GM21360 (cell line): ENCODE measurements around the gene FBRS.
"Not testable (repeated sequence)": the region's sequence is repeated elsewhere in the genome, so short reads cannot be mapped to it uniquely, and the experiment has no call there.

ENCODE experiments used
- ATAC-seq: cut with Tn5 transposase; IDR thresholded peaks from one replicate; pipeline ENCODE4 v1.9.1; 2021; ENCODE audit warnings: mild to moderate bottlenecking, moderate library complexity; ENCODE audit not compliant: unreplicated experiment

FBRS gene

GRCh38 chr16:30697264-30698138, 39.3 kb downstream of the FBRS start:
- peak; percentile 75 for ATAC-seq

GRCh38 chr16:30698139-30698815, 40.0 kb downstream of the FBRS start:
- ATAC-seq, result peak; percentile 48

GRCh38 chr16:30698816-30699614, 40.8 kb downstream of the FBRS start, which contains the start of gene SRCAP:
TSS of gene SRCAP (plus strand) at chr16:30699171. CDS start at chr16:30700825, 1,654 bp downstream.
- ATAC-seq, result peak; percentile 23

GRCh38 chr16:30699615-30700099, 41.4 kb downstream of the FBRS start:
- no peak for ATAC-seq

- ATAC-seq, result no peak
Measured at GRCh38 chr16:30700491-30700890, 42.3 kb downstream of the FBRS start.

- no peak for ATAC-seq
Measured at GRCh38 chr16:30700971-30701370, 42.7 kb downstream of the FBRS start.

GRCh38 chr16:30703071-30703470, 44.8 kb downstream of the FBRS start:
- ATAC-seq, result not testable (repeated sequence)

- no peak for ATAC-seq
Measured at GRCh38 chr16:30703971-30704370, 45.7 kb downstream of the FBRS start.

GRCh38 chr16:30706046-30706445, 47.8 kb downstream of the FBRS start:
- no peak for ATAC-seq

GRCh38 chr16:30710971-30711370, 52.7 kb downstream of the FBRS start:
- ATAC-seq, result no peak

- ATAC-seq, result no peak
Measured at GRCh38 chr16:30711712-30712111, 53.5 kb downstream of the FBRS start.

- no peak for ATAC-seq
Measured at GRCh38 chr16:30715750-30716445, 57.7 kb downstream of the FBRS start.

GRCh38 chr16:30720086-30720485, 61.9 kb downstream of the FBRS start:
- no peak for ATAC-seq
